Cerebellar nuclear complex (tissue), 1 donor: ENCODE results near the gene SLC39A11.

Experiments used
- DNase-seq, 2 experiments: peaks; one replicate each; lab custom pipeline; 2025; lab: John Stamatoyannopoulos, UW

The SLC39A11 gene

DNA sequence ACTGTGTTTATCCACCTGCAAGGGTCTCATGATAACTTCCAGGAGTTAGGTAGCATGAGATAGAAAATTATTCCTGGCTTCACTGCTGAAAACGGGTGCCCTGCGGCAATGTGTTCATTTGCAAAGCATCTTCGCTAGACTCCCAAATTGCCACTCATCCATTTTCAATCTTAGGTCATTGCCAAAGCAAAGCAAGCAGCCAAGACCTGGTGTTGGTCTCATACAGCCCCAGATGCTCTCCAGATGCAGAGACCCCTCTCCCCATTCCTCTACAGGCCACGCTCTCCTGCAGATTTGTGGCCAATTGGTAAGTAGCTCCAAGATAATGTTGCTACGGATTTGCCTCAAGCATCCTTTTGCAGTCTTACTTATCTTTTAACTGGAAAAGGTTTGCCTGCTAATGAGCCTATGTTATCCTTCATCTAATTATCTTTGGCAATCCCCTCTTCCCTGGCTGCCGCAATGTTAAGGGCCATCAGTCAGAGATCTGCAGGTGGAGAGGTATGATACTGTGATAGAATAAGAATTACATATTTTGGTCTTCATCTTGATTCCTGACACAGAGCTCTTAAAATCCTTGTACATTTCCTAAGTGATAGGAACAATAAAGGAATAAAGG lies 222.0 kb downstream of the SLC39A11 start:
- no peak for DNase-seq

- DNase-seq = no peak
These were observed 222.9 kb downstream of the SLC39A11 start for GRCh38 chr17:72869630-72870029.

- no peak for DNase-seq
These were observed 226.5 kb downstream of the SLC39A11 start for GRCh38 chr17:72865954-72866353.

DNA sequence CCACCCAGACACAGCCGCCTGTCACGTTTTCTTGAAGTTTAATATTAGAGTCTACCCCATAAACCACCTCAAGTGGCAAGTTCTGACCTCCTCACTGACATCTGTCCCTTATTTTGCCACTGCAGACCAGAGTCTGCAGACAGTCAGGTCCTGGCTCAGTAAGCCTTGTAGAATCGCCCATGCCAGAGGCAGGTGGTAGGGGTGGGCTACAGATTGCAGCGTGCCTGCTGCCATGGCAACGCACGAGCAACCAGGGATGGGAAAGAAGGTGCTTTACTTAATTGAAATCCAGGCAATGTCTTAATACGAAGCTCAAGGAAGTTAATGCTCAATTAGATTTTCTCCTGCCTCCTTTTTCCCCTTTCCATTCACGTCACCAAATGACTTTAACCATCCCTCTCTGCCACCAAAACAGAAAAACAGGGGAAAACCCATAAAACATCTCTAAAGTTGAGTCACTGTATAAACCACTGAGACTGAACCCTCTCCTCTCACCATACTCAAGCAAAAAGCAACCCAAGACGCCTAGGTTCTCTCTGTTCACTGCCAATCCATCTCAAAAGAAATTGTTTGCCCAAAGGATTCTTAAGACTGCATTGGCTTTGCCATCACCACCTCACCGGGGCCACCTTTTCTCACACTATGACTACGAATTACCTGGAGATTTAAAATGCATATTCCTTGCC lies 228.8 kb downstream of the SLC39A11 start:
- no peak for DNase-seq

DNA sequence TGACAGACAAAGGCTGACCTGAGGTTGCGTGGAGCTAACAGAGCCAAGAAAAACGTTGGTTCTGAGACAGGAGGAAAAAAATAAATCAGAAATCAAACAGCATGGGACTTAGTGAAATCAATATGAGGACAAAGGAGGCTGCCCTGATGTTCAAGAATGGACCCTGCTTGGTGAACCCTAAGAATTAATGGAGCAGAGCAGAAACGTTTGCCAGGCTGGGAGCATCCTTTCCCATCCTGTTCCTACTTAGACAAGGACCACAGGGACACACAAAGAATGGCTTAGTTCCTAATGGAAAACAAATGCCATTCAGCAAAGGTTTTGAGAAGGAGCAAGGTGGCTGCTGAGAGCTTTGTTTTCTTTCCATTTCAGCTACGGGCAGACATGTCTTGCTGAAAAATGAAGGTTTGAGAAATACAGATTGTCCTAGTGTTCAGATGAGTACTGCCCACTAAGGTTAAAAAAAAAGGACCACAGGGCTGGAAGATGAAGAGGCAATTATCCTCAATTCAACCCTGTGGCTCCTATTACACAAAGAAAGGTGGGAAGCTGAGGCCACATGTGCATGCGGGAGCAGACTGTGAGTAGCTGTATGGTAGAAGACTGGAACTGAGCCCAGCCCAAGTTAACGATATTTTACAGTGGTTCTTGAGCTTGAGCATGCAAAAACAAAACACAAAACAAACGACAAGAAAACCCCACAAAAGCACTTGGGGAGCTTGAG lies 230.1 kb downstream of the SLC39A11 start:
- no peak for DNase-seq

DNA sequence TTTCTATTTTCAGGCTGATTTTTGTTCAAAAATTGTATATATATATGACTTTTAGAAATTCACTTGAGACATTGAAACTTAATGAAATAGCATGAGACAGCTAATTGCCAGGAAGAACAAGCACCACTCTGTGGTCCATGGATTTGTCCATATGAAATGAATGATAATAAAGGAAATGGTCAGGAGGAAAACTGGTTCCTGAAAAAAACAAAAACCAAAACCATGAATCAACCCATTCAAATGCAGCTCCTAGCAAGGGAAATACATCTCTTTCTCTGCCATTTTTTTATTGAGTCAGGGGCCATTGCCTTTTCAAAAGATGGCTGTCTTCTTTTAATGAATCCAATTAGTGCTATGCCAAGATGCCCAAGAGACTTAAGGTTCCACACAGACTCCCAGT lies 230.7 kb downstream of the SLC39A11 start:
- no peak for DNase-seq

GRCh38 chr17:72860778-72861177 lies 231.7 kb downstream of the SLC39A11 start:
- DNase-seq = no peak

DNA sequence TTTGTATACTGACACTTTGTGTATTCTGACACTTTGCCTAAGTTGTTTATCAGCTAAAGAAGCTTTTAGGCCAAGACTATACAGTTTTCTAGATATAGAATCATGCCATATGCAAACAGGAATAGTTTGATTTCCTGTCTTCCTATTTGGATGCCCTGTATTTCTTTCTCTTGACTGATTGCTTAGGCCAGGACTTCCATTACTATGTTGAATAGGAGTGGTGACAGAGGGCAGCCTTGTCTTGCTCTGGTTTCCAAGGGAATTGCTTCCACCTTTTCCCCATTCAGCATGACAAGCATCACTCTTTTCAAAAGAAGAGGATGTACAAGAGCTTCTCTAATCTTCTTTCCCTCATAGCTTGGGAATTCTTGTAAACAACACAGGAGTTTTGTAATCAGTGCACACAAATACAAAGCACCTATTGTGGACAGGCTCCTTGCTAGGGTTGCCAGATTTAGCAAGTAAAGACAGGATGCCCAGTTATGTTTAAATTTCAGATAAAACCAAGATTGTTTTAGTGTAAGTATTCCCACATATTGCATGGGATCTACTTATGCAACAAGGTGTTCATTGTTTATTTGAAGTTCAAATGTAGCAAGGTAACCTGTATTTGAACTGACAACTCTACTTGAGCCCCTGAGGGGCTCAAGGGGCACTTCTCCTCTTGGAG lies 233.5 kb downstream of the SLC39A11 start:
- no peak for DNase-seq

DNA sequence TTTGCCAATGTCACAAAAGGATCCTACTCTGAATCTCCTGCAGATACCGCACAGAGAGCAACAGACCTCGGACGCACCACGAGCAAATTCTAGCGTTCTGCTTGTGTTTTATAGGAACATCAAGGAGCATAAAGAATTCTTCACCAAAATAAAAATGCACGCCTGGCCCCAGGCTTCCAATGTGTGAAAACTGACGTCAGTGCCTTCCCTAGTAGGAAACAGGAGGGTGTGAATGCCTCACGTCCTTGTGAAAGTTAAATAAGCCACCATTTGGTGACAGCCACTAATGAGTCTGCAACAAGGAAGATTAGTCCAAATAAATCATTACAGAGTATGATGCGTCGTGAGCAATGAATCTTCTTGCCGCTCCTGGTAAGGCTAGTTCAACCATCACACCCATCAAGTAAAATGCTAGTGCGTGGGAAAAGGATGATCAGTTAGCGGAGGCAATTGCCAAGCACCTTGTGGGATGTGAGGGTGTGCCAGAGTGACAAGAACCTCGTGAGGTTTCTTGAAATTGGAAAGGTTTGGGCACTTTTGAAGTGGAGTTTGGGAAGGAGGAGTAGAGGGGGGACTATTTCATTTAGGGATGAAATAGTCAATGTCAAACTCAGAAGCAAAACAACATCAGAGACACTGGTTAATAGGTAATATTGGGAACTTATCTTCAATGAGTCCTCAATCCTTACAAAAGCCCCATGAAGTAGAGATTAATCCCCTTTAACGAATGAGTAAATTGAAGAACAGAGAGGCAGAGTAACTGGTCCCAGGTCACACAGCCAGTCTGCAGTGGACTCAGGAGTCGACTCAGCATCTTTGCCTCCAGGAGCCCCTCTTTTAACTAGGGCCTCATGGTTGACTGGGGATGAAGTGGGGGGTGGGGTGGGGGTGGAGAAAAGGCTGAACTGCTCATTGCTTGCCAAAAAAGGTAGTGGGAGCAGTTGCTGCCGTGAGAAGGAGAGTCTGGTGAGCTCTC lies 238.8 kb downstream of the SLC39A11 start:
- DNase-seq = no peak

GRCh38 chr17:72852277-72852938 lies 240.1 kb downstream of the SLC39A11 start:
- DNase-seq = no peak

- no peak for DNase-seq
These were observed 241.9 kb downstream of the SLC39A11 start for GRCh38 chr17:72850410-72851118.

- DNase-seq = no peak
These were observed 246.1 kb downstream of the SLC39A11 start for GRCh38 chr17:72846399-72846798.

DNA sequence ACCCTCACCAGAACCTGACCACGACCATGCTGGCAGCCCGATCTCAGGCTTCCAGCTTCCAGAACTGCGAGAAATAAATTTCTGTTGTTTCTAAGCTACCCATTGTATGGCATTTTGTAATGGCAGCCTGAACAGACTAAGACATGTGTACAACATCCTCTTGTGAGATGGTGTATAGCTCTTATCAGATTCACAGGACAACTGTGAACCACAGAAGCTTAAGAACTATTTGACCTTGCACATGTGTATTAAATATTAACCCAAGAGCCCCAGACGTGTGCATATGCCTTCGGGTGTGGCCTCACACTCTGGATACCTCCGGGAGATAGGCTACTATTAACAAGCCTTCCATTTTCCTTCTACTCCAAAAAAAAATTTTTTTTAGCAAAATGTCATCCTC lies 248.9 kb downstream of the SLC39A11 start:
- no peak for DNase-seq

- DNase-seq = no peak
These were observed 252.5 kb downstream of the SLC39A11 start for GRCh38 chr17:72840019-72840418.

DNA sequence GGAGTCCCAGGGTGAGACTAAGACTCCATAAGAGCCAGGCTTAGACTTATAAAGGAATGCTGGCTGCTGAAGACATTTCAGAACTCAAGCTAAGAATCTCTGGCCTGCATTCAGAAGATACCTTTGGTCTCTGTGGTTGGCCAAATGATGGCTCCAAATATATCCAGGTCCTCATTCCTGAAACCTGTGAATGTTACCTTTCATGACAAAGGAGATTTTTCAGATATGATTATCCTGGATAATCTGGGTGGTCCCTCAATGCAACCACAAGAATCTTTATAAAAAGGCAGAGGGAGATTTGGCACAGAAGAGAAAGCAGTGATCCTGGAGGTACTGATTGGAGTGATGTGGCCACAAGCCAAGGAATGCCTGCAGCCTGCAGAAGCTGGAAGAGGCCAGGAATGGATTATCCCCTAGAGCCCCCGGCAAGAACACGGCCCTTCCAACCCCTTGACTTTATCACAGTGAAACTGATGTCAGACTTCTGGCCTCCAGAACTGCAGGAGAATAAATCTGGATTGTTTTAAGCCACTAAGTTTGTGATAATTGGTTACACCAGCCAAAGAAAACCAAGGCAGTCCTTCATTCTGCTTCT lies 253.3 kb downstream of the SLC39A11 start:
- DNase-seq = no peak

GRCh38 chr17:72838581-72838980 lies 253.9 kb downstream of the SLC39A11 start:
- DNase-seq = no peak

- no peak for DNase-seq
These were observed 254.4 kb downstream of the SLC39A11 start for GRCh38 chr17:72838068-72838467.

- no peak for DNase-seq
These were observed 255.2 kb downstream of the SLC39A11 start for GRCh38 chr17:72837335-72837734.

- DNase-seq = no peak
These were observed 259.2 kb downstream of the SLC39A11 start for GRCh38 chr17:72833128-72833765.
